Measurements from ENCODE around the gene POTED. TPM values are rescaled to one million over a fixed set of nuclear protein-coding genes. Genes with fewer than 3 reads are reported as not detected.
"Not testable (repeated sequence)": the region's sequence is repeated elsewhere in the genome, so short reads cannot be mapped to it uniquely, and the experiment has no call there.

The POTED gene
- not detected for total RNA-seq

- not testable (repeated sequence) for H3K4me1 ChIP-seq; H3K27ac ChIP-seq; DNase-seq (ENCODE audit: low spot score in 2 of 2); H3K27me3 ChIP-seq; H3K9me3 ChIP-seq; H3K4me3 ChIP-seq; H3K36me3 ChIP-seq
- no CpG with 5 or more reads among the region's 42 CpGs for WGBS
Measured at GRCh38 chr21:13609477-13609876, at the start of gene POTED. Gene POTED, plus strand, starts transcription at chr21:13609777. Its CDS starts 452 bp downstream, at chr21:13610229.

GRCh38 chr21:13650101-13650500, 40.5 kb downstream of the POTED start:
- not testable (repeated sequence) for H3K27me3 ChIP-seq; H3K9me3 ChIP-seq; H3K27ac ChIP-seq; H3K4me1 ChIP-seq; H3K36me3 ChIP-seq; H3K4me3 ChIP-seq; DNase-seq (ENCODE audit: low spot score in 2 of 2)
- WGBS = no CpG with 5 or more reads among the region's 5 CpGs

GRCh38 chr21:13651746-13652145, 42.2 kb downstream of the POTED start:
- not testable (repeated sequence) for H3K4me1 ChIP-seq; H3K27me3 ChIP-seq; H3K36me3 ChIP-seq; H3K9me3 ChIP-seq; DNase-seq (ENCODE audit: low spot score in 2 of 2); H3K4me3 ChIP-seq; H3K27ac ChIP-seq
- no CpG with 5 or more reads among the region's 6 CpGs for WGBS

Data from suprapubic skin (tissue), 4 donors.